ENCODE data around the gene ARMC2. TPM values are rescaled to one million over a fixed set of nuclear protein-coding genes. Genes with fewer than 3 reads are reported as not detected.

The ARMC2 gene
- total RNA-seq, 3 donors from 2014 or later = 4.3 to 7.9 (median 7.2) TPM

GRCh38 chr6:108870357-108870756 lies 22.1 kb downstream of the ARMC2 start:
- intact Hi-C loops (cut with DNase I; ENCODE audit: low total_unique reads) = no loop called here
- H3K4me3 ChIP-seq = no peak overlapping the region
- no peak for DNase-seq (ENCODE audit: low spot score in 2 of 2)
- no peaks in the 10 kb centered on the region for H3K36me3 ChIP-seq
- no peak overlapping the region for H3K27ac ChIP-seq
- H3K9me3 ChIP-seq = no peaks in the 10 kb centered on the region
- peaks cover 0 to 3% of the 10 kb centered on the region in 2 donors for H3K4me1 ChIP-seq
- no peaks in the 10 kb centered on the region for H3K27me3 ChIP-seq
- no peak for TF ChIP-seq CTCF (IDR thresholded peaks at IDR 0.05)
- TF ChIP-seq POLR2A (IDR thresholded peaks at IDR 0.05) = no peak
- no peak for TF ChIP-seq POLR2AphosphoS5 (IDR thresholded peaks at IDR 0.05)

- no peak for DNase-seq (ENCODE audit: low spot score in 2 of 2)
- no peak overlapping the region for H3K4me3 ChIP-seq
- H3K36me3 ChIP-seq = no peaks in the 10 kb centered on the region
- no peaks in the 10 kb centered on the region for H3K27me3 ChIP-seq
- H3K27ac ChIP-seq = peak overlapping the region; percentile 59 to 92
- TF ChIP-seq POLR2A (IDR thresholded peaks at IDR 0.05) (no peak), POLR2AphosphoS5 (IDR thresholded peaks at IDR 0.05) (no peak), CTCF (IDR thresholded peaks at IDR 0.05) (no peak)
- intact Hi-C loops (cut with DNase I; ENCODE audit: low total_unique reads) = no loop called here
- H3K9me3 ChIP-seq = no peaks in the 10 kb centered on the region
- H3K4me1 ChIP-seq = peaks cover 0 to 4% of the 10 kb centered on the region in 2 donors
Measured at GRCh38 chr6:108872141-108872557, 23.9 kb downstream of the ARMC2 start.

DNA sequence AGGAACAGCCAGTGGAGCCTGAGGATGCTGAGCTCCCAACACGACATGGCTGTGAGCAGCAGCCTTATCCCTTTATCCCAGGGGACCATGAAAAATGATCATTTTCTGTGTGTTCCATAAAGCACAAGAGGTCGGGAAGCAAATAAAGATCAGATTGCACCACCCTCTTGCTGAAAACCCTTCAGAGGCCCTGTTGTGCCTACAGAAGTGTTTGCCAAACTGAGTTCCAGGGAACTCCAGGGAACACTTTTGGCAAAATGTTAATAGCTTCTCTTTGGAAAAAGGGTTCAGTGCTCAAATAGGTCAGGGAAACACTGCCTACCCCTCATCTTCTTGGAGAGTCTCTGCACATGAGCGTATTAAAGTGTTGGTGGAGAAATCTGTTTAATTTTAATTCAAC lies 24.4 kb downstream of the ARMC2 start:
- Histone ChIP-seq H3K27ac (peak overlapping the region; percentile 59 to 92), H3K27me3 (no peaks in the 10 kb centered on the region), H3K36me3 (peaks cover 4% of the 10 kb centered on the region), H3K9me3 (no peaks in the 10 kb centered on the region), H3K4me1 (peaks cover 0 to 4% of the 10 kb centered on the region in 2 donors), H3K4me3 (no peak overlapping the region)
- TF ChIP-seq CTCF (IDR thresholded peaks at IDR 0.05) (no peak), POLR2AphosphoS5 (IDR thresholded peaks at IDR 0.05) (no peak), POLR2A (IDR thresholded peaks at IDR 0.05) (no peak)
- intact Hi-C loops (cut with DNase I; ENCODE audit: low total_unique reads) = no loop called here
- DNase-seq (ENCODE audit: low spot score in 2 of 2) = no peak

- no peaks in the 10 kb centered on the region for H3K27me3 ChIP-seq
- no peaks in the 10 kb centered on the region for H3K9me3 ChIP-seq
- peaks cover 0 to 4% of the 10 kb centered on the region in 2 donors for H3K4me1 ChIP-seq
- peaks cover 5% of the 10 kb centered on the region for H3K36me3 ChIP-seq
- TF ChIP-seq POLR2AphosphoS5 (IDR thresholded peaks at IDR 0.05) (no peak), CTCF (IDR thresholded peaks at IDR 0.05) (no peak)
- intact Hi-C loops (cut with DNase I; ENCODE audit: low total_unique reads) = no loop called here
- peak overlapping the region; percentile 79 to 92 for H3K27ac ChIP-seq
- no peak for DNase-seq (ENCODE audit: low spot score in 2 of 2)
- H3K4me3 ChIP-seq = no peak overlapping the region
Measured at GRCh38 chr6:108873251-108873650, 25.0 kb downstream of the ARMC2 start.

GRCh38 chr6:108873971-108874370 lies 25.7 kb downstream of the ARMC2 start:
- peaks cover 0 to 4% of the 10 kb centered on the region in 2 donors for H3K4me1 ChIP-seq
- H3K27me3 ChIP-seq = no peaks in the 10 kb centered on the region
- H3K4me3 ChIP-seq = no peak overlapping the region
- intact Hi-C loops (cut with DNase I; ENCODE audit: low total_unique reads) = no loop called here
- TF ChIP-seq POLR2A (IDR thresholded peaks at IDR 0.05) (no peak), POLR2AphosphoS5 (IDR thresholded peaks at IDR 0.05) (no peak), CTCF (IDR thresholded peaks at IDR 0.05) (no peak)
- no peak for DNase-seq (ENCODE audit: low spot score in 2 of 2)
- peaks cover 5% of the 10 kb centered on the region for H3K36me3 ChIP-seq
- H3K27ac ChIP-seq = peak overlapping the region; percentile 79 to 92
- no peaks in the 10 kb centered on the region for H3K9me3 ChIP-seq
